ELF-1 (cell line): Measurements from ENCODE around the gene UQCR11.

Experiments
- DNase-seq: peaks from one replicate; pipeline ENCODE4 v3.0.0-alpha.2; 2016; ENCODE audit warnings: low read depth, low spot score

The UQCR11 gene

DNA sequence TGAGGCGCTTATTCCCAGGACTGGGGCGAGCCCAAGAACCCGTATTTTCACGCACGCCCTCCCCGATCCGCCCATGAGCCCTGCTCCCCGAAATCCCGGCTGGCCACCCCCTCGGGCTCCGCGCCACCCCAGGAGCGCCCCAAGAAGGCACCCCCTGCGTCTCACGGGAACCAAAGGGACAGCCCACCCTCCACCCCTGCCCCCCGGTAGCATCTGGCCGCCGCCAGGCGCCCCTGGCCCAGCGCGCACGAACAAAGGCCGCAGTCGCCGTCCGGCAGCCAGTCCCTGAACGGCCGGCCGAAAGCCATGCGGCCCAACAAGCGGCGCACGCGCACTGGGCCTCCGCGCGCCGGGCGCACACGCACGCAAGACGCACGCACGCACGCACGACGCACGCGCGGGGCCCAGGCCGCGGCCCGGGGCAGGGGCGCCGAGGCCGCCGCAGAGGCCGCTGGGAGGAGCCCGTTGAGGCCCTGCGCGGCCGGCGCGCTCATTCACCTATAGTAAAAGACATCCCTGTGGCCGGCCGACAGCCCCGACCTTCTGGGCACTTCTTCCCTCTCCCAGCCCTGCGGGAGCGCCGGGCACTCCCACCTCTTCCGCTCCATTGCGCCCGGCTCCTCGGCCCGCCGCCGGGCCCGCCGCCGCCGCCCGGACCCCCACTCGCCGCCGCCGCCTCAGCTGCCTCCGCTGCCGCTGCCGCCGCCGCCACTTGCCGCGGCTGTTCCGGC is 13.1 kb downstream of the UQCR11 start:
- peak; percentile 83 for DNase-seq

DNA sequence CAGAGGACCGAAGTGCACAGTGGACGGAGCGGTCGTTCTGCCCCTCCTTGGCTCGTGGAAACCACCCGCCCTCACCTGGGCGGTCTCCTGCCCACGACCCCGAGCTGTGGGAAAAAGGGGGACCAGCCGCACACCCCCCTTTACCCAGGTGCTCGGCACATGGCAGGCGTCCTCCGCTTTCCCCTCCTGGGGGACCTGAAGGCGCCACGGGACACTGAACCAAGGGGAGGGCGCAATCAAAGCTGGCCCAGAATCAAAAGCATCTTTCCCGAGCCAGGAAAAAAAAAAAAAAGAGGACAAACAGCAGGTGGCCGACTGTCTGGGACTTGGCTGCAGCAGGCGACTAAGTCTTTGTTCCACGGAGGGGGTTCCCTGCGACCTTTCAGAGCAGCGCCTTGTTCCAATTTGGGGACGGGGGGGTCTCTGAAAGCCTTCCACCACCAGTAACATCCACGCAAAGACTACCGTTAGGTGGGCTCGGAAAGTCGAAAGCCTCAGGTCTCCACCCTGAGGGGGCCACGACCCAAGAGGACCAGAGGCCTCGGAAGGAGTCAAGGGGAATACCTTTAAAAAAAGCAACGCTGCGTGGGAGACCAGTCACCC is 13.7 kb downstream of the UQCR11 start:
- DNase-seq, result peak; percentile 53

DNA sequence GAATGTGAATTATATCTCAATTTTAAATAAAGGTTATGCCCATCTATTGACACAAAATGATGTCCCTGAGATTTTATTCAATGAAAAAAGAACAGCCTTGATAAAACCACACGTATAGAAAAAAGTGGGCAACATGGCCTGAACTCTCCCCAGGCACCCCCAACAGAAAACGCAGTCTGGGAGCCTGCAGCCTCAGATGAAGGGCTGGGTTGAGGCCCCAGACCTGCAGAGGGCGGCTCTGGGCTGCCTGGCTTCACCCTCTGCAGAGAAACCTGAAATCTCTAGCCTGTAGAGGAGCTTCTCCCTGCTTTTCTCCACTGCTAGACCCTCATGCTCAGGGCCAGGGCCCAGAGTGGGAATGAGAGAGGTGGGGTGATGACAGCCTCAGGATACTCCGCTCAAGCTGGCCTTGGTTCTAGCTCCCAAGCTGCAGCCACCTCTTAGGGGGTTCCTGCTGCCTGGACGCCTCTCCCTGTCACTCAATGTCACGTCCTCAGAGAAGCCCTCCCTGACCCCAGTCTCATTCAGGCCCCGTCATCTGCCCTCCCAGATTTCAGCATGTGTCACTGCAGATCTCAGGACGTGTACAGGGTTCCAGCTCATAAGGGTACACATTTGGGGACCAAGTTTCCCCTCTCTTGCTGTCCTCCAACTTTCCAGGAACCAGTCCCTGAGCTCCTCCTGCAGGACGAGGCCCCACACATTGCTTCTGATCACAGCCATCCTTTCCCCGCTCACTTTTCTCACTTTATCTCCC is 14.4 kb downstream of the UQCR11 start:
- peak; percentile 65 for DNase-seq

DNA sequence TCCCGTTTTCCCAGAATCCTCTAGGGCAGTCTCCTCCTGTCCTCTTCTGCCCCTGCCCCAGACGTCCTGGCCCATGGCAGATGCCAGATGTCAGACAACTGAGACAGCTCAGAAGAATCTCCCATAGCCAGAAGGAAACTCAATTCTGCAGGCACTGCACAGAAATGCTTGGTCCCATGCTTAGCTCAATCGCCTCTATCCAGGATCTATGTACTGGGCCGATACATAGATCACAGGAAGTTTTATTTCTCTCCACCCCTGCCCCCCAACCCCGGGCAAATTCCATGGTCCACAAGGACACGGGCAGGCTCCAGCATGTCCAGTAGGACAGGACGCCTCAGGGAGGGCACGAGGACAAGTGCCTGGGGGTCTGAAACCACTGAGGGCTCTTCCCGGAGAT is 17.4 kb downstream of the UQCR11 start:
- no peak for DNase-seq

DNA sequence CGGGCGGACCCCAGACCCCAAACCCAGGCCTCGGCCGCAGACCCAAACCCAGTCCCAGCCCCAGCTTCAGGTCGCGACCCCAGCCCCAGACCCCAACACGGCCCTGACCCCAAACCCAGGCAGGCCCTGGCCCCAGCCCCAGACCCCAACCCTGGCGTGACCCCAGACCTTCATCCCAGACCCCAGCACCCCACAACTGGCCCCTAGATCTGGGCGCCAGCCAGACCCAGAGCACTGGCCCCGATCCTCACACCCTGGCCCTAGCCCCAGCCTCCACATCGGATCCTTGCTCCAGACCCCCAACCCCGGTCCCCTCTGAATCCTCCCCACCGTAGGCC is 20.1 kb downstream of the UQCR11 start:
- no peak for DNase-seq

DNA sequence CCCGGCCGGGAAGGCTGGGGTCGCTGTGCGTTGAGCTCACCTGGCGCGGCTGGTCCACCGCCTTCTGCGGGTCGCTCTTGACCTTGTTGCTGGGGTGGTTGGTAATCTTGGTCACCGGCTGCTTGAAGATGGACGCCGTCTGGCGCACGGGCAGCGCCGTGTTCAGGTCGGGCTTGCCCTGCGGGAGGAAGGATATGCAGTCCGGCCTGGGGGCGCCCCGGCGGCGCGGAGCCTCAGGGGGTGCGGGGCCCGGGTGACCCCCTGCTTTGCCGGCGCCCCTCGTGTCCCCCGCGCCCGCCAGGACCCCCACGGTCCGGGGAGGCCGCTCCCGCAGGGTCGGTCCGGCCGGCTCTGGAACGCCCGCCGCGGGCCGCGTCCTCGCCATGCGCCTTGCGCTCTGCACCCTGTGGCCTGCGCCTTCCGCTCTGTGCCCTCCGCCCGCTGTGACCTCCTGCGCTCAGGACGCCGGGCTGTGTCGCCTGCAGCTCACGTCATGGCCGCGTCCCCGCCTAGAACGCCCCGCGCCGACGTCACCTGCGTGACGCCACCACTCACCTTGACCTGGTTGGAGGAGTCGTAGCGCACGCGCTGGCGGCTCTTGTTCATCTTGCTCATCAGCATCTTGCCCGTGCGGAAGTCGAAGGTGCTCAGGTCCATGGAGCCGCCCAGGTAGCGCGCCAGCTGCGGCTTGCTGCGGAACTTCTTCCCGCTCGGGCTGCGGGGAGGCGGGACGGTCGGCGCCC is 20.6 kb downstream of the UQCR11 start:
- peak; percentile 51 for DNase-seq

DNA sequence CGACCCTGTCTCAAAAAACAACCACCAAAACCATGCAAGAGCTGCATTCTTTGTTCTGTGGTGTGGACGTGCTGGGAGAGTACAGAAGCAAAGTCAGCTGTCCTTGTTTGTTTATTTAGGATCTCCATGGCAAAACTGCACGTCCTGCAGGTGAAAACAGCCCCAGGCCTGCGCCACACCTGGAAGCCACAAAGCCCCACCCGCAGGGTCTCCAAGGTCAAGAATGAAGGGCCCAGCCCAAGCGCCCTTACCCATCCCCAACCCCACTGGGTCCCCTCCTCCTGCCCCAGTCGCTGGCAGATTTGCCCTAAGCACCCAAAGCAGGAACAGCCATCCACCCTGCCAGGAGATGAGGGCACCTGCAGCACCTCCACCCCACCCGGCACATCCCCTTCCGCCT is 23.1 kb downstream of the UQCR11 start:
- DNase-seq, result no peak

DNA sequence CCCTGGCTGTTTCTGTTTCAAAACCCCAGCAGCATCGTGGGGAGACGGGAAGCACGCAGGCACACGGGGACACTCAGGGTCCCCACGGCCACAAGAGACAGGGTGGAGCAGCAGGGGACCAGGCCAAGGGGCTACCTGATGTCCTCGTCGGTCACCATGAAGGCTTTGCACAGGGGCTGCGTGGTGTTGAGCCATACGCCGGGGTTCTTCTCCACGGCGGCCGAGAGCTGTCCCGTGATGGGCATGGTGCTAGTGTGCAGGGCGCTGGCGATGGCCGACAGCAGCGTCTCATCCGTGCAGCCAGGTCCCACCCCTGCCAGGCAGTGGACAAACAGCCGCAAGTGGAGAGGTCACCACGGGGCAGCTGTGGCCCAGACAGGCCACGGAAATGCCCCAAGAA is 24.3 kb downstream of the UQCR11 start:
- no peak for DNase-seq

DNA sequence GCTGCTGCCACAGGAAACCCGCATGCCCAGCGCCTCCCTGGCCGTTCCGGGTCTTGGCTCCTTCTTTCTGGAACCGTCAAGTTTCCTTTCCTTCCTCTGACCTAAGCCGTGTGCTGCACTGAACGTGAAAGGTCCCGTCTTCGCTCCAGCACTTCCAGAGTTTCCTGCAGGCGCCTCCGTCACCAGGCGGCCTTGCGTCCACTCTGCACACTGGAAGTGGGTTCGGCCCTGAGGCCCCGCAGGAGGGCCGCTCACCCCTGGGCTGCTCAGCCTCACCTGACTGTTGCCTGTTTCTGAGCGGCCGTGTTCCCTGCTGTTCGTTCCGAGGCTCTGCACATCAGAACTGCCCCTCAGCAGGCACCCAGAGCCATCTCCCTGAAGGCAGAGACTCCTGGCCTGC is 24.9 kb downstream of the UQCR11 start:
- DNase-seq, result no peak

DNA sequence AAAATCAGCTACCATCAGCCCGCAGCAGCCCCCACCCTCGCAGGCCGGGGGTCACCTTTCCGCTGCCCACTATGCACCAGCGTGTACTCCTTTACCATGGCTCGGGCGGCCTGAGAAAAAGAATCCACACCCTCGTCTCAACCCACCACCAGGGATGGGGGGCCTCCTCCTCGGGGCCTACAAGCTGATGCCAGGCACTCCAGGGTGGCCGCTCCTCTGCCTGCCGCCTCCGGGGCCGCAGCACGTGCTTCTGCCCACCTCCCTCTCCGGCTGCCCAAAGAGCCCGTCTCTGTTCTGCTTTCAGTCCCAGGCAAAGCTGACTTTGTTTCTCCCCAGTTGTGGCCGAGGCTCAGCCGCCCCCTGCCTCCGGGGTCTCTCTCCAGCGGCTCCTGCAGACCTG is 26.0 kb downstream of the UQCR11 start:
- no peak for DNase-seq

DNA sequence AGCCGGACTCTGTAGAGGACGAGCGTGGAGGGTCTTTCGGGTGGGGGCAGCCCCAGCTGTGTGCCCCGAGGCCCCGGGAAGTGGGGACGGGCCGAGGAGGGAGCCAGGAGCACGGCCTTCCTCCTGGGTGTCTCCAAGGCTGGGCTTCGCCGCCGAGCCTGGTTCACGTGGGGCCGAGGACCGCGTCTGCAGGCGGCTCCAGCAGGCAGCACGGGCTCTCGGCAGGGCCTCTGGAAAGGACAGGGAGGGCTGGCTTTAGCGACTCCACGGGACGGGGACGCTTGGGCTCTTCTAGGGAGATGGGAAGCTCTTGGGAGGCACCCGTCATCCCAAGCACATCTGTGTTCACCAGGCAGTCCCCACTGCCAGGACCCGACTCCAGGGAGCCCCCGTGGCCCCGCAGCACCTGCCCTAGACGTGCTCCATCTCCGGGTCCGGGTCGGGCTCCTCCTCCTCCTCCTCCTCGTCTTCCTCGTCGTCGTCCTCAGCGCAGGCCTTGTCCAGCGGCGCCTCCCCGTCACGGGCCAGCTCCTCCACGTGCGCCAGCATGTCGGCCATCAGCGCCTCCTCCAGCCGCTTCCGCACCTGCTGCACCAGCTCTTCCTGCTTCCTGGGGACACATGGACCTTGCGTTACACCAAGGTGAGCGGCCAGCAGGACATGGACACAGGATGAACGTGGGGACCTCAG is 27.2 kb downstream of the UQCR11 start:
- no peak for DNase-seq

DNA sequence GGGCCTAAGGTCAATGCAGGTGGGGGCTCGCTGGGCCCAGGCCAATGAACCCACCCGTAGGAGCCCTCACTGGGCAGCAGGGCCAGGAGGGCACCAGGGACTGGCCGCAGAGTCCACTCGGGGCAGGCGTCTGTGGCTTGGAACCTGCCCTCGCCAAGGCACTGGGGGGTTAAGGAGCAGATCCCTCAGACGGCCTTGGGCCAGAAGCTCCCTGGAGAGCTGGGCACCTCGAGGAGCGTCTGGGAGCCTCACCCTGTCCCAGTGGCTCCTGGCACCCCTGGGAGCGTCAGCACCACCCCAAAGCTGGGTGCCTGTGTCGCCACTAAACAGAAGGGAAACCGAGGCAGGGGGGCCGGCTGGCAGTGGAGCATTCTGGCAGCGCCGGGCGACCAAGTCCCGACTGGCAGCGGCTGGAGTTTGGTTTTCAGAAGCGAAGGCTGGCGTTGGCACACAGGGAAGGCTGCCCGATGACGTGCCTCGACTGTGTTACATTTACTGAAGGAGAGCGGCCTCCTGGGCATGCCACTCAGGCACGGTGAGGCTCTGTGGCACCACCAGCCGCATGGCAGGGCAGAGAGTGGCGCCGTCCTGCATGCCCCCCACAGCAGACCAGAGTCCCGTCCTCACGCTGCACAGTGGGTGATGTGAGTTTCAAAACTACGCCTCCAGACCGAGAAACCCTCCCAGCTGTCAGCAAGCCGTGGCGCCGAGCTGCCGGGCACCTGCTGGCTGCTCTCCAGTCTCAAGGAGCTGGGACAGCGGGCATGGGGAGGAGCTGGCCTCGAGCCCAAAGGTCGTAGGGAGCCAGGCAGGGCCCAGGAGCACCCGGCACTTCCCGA is 28.0 kb downstream of the UQCR11 start:
- DNase-seq, result no peak

DNA sequence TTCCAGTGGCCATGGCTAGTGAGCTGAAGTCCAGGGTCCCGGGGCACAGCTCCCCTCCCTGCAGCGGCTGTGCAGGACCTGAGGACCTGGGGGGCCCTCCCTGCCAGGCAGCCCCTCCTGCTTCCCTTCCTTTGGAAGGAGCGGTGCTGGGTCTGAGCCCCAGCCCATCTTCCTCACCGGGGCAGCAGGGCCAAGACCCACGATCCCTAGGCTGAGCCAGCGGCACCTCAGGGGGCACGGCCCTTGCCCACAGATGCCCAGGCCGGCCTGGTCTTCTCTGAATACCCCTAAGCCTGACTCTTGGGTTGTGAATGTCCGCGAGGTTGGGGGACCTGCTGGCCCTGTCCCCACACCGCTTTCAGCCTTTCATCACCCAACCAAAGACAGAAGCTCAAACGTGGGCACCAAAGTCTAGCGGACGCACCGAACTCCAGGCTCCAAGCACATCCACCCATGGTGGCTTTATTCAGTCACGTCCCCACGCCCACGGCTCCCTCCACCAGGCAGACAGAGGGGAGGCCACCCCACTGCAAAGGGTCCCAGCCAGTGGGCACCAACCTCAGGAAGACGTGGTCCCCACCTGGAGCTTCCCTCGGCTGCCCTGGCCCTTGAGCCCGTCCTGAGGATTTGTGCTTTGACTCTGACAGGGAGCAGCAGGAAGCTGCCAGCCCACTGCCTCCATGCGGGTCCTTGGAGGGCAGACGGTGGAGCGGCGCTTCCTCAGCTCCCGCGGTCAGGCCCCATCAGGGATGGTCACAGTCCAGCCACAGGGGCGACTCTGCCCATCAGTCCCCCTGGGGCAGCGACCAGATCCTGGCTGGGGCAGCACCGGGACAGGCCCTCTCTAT is 28.8 kb downstream of the UQCR11 start:
- DNase-seq, result no peak

DNA sequence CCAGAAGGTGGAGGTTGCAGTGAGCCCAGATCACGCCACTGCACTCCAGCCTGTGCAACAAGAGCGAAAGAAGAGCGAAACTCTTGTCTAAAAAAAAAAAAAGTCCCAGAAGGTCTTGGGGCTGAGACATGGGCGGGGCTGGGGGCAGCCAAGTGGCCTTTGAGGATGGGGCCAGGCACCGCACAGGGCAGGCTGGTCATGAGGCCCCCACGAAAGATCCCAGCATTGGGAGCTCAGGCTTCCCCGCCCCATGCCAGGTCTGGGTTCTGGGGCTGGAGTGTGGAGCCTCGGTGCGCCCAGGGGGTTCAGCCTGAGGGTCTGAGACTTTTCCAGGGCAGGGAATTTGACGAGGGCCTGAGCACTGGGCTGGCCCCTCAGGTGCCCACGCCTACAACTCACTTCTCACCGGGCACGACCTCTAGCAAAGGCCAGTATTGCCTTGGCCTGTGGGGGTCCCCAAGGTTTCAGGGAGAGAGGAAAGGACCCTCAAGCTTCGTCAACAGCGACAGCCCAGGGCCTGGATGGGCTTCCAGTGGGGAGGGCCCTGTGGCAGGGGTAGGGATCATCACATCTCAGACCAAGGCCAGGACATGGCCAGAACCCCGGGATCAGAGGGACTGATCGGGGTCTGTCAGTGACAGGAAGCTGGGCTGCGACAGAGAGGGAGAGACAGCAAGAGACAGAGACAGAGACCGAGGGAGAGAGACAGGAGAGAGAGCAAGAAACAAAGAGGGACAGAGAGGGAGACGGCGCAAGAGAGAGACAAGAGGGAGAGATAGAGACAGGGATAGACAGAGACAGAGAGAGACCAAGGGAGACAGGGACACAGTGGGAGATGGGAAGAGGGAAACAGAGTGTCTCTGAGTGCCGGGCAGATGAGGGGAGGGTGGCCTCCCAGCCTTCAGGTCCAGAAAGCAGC is 29.7 kb downstream of the UQCR11 start:
- no peak for DNase-seq

DNA sequence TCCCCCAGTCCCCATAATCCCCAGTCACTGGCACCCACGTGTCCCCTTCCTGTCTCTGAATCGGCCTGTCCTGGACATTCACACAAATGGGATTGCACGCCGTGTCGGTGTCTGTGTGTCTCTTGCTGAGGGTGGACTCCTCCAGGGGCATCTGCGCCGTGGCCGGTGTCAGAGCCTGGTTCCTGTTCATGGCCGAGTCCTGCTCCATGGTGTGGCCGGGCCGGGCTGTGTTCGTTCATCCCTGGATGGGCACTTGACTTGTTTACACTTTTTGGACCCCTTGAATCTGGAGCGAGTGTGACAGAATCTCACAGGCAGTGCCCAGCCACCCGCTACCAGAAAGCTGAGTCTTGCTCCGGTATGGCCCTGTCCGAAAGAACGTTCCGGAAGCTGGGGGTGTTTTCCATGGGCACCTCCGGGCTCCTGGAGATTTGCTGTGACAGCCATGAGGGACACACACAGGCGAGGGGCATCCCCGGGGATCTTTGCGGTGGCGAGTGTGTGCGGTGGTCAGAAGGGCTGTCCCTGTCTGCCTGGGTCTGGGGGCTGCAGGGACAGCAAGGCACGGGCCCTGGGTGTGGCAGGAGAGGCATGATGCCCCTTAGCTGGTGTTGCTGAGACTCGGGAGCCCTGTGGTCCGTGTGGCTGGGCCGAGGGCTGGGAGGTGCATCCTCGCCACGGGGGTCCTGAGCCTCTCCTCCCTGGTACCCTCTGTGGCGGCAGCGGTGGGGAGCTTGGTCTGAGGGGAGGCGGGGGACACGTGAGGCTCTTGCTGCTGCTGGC is 30.7 kb downstream of the UQCR11 start:
- DNase-seq, result no peak

DNA sequence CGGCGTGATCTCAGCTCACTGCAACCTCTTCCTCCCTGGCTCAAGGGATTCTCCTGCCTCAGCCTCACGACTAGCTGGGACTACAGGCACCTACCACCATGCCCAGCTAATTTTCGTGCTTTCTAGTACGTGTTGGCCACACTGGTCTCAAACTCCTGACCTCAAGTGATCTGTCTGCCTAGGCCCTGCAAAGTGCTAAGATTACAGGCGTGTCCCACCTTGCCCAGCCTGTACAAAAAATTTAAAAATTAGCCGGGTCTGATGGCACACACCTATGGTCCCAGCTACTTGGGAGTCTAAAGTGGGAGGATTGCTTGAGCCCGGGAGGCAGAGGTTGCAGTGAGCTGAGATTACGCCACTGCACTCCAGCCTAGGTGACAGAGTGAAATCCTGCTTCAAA is 32.5 kb downstream of the UQCR11 start:
- no peak for DNase-seq

DNA sequence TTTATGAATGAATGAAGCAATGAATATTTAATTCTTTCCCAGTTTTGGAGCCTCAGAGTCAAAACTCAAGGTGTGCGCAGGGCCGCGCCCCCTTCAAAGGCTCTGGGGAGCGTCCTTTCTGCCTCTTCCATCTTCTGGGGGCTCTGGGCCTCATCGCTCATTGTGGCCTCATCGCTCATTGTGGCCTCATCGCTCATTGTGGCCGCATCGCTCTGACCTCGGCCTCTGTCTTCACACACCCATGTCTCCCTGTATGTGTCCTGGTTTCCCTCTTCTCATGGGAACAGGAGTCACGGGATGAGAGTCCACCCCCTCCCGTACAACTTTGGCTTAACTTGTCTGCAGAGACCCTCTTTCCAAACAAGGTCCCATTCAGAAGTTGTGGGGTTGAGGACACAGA is 33.9 kb downstream of the UQCR11 start:
- no peak for DNase-seq

DNA sequence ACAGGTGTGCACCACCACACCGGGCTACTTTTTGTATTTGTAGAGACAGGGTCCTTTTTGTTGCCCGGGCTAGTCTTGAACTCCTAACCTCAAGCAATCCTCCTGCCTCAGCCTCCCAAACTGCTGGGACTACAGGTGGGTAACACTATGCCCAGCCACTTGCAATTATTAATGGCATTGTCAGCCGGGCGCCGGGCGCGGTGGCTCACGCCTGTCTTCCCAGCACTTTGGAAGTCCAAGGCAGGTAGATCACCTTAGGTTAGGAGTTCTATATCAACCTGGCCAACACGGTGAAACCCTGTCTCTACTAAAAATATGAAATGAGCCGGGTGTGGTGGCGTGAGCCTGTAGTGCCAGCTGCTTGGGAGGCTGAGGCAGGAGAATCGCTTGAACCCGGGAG is 34.4 kb downstream of the UQCR11 start:
- DNase-seq, result no peak
